AG08396 (cell line): ENCODE measurements around the gene CASZ1.

ENCODE experiments used
- DNase-seq: peaks from one replicate; pipeline ENCODE4 v3.0.0; 2012; ENCODE audit warnings: low spot score, mixed read lengths

CASZ1 gene

GRCh38 chr1:10669570-10669969 is 126.9 kb downstream of the CASZ1 start:
- DNase-seq: no peak

DNA sequence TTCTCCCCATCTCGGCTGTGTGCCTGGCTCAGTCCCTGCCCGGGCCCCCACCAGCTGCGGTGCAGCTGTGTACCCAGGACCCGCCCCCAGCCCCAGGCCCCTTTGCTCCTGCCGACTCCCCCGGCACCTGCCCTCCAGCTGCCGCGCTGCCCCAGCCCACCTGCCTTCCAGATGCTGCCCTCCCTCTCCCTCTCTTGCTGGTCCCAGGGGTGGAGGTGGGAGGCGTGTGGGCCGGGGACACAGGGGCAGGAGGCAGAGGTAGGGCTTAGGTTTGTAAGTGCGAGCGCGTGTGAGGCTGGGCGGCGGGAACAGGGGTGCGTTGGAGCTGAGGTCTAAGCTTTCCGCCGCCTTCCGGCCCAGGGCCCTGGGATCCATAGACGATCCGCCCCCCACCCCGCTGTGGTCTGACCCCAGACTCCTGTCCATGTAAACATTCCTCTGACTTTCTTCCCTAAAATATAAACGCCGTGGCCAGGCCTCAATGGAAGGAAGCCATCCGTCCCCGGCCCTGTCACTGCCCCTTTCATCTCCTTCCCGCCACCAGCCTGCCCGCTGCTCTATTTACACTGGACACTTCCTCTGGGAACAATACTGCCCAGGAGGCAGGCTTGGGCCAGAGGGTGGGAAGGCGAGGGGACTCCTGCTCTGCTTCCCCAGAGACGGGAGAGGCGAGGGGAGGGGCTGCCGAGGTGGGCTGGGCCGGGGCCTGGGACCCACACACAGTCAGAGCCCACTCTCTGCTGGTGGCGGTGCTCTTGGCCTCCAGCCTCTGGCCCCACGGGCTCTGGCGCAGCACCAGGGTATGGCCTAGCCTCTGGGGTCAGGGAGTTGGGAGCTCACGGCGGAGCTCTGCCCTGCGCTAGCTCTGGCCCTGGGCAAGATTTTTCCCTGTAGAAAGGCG is 128.3 kb downstream of the CASZ1 start:
- DNase-seq: no peak

DNA sequence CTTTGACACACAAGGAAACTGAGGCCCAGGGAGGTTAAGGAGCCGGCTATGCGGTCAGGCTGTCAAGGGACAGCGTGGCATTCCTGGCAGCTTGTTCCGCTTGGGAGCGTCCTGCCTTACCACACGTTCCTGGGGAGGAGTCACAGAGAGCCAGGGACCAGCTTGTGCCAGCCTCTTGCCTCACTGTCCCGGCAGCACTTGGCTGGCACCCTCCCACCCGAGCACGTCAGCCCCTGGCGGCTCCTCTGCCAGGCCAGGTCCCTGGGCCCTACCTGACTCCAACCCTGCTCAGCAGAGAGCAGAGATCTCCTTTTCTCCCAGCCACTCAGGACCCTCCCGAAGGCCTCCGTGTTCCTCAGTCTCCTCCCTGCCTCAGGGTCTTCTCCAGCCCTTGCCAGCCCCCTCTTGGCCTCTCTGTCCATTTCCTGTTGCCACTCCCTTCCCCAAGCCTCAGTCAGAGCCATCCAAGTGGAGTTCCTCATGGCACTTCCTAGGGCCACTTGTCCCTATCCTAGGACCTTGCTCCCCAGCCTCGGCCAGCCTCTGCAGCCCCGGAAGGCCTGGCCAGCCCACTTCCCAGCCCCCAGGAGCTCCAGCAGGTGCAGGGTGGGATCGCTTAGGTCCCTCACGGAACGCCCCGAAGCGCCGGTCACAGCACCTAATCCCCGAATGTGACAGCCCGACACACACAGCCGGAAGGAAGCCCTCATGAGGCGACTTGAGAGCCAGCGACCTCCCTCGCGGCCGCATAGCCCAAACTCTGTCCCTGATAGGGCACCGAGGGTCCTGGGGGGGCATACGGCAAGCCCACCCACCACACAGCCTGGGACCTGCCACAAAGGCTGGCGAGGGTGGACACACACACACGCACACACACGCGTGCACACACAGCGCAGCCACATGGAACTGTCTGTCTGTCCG is 130.3 kb downstream of the CASZ1 start:
- DNase-seq: no peak

GRCh38 chr1:10665226-10665625 is 131.2 kb downstream of the CASZ1 start:
- no peak for DNase-seq

DNA sequence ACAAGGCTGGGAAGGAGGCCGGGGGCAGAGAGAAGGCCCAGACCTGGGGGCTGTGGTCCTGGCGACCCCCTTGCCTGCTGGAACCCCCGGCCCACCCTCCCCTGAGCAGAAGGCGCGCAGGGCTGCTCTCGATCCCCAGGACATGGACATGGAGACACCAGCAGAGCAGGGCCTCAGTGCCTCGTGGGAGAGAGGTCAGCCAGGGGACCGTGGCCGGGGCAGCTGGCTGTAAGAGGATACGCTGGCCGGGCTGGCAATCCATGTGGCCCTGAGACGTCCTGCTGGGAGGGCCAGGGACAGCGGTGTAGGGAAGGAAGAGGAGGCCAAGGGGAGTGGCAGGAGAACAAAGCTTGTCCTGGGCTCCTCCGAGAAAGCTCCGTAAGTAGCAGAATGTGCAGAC is 132.2 kb downstream of the CASZ1 start:
- no peak for DNase-seq

DNA sequence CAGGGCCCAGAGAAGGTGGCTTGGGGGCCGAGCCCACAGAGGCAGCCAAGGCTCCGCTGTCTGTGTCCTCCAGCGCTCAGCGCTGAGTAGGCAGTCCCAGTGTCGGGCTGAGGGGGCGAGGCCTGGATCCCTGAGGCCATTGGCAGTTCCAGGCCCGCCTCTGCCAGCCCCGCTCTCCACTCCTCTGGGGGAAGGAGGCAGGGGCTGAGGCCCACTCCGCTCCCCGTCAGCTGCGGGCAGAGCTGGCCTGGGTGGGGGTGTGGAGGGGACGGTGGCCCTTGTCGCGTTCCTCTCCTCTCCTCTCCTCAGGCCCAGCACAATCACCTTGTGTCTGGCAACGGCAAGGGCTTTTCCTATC is 132.8 kb downstream of the CASZ1 start:
- peak; percentile 81 for DNase-seq

DNA sequence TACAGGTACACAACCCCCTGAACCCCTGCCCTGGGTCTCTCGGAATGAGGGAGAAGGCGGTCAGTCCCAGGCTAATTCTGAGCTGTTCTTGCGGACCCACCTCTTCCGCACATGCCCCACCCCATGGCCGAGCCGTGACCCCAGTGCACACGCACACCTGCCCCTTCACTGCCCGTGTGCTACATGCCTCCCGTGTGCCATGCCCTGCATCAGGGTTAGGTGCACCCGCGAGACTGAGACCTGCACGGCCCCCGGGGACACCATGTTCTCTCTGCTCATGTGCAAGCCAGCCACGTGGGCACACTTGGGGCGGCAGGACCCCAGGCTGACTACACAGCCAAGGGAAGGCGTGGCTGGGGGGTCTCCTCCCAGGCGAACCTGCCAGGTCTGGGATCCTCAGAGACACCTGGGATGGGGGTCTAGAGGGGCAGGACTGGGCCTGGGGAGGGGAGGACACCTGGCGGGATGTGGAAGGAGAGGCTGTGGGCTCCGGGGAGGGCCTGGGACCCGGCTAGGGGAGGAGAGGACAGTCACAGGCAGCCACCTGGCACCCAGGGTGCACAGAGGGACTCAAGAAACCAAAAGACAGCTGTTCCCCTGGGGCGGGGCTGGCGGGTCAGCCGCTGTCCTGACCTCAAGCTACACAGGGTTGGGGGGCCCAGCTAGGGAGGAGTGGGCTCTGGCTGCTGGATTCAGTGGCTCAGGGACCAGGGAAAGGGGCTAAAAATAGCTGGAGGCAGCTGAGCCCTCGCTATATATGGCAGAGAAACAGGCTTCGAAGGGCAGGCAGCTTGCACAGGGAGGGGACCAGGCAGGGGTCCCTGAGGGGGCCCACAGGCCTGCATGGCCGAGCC is 133.4 kb downstream of the CASZ1 start:
- DNase-seq: no peak

- DNase-seq: no peak
Measured at GRCh38 chr1:10662090-10662688, 134.3 kb downstream of the CASZ1 start.

- DNase-seq: no peak
Measured at GRCh38 chr1:10661453-10661852, 135.0 kb downstream of the CASZ1 start.

DNA sequence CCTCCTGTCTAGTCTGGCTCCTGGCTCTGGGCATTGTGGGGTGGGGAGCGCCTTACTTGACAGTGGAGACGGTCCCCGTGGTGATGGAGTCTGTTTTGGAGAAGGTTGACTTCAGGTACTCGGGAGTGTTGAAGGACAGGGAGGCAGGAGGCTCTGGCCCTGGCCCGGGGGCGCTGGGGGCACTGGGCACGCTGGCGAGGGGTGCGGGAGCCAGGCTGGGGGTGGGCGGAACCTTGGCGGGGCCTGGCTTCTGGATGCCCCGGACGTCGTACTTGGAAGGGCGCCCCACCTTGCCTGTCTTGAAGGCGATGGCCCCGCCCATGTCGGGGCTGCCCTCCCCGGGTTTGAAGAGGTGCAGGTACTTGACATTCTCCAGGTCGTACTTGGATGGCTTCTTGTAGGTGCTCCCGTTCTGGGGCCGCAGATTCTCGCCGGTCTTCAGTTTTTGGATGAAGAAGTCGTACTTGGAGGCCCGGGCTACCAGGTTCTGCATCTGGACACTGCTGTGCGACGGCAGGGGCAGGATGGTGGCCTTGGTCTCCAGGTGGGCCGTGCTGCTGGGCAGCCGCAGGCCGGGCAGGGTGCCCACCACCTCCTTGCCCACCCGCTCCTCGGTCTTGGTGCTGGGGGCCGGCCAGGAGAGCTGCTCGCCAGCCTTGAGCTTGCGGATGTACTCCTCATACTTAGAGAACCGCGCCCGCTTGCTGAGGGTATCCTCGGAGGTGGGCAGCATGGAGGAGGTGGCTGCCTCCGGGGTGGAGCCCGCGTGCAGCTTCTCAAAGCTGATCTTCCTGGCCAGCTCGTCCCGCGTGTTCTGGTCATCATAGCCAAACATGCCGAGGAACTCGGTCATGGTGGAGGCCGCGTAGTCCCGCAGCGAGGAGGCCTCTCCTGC is 136.6 kb downstream of the CASZ1 start:
- DNase-seq: no peak

DNA sequence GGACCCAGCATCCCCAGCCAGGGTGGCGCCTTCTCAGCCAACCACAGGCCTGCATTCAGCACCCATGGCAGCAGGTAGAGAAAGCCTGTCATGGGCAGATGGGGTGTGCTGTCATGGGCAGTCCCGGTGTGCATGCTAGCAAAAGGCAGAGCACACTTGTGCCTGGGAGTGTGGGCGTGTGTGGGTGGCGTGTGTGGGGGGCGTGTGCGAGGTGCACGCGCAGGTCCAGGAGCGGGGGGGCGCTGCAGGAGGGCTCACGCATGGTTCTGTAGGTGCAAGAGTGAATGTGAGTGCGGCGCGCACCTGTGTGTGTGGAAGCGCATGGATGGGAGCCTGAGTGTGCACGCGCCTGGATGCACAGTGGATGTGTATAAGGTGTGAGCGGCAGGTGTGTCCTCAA is 137.2 kb downstream of the CASZ1 start:
- no peak for DNase-seq

- DNase-seq: no peak
Measured at GRCh38 chr1:10658396-10659066, 137.9 kb downstream of the CASZ1 start.

DNA sequence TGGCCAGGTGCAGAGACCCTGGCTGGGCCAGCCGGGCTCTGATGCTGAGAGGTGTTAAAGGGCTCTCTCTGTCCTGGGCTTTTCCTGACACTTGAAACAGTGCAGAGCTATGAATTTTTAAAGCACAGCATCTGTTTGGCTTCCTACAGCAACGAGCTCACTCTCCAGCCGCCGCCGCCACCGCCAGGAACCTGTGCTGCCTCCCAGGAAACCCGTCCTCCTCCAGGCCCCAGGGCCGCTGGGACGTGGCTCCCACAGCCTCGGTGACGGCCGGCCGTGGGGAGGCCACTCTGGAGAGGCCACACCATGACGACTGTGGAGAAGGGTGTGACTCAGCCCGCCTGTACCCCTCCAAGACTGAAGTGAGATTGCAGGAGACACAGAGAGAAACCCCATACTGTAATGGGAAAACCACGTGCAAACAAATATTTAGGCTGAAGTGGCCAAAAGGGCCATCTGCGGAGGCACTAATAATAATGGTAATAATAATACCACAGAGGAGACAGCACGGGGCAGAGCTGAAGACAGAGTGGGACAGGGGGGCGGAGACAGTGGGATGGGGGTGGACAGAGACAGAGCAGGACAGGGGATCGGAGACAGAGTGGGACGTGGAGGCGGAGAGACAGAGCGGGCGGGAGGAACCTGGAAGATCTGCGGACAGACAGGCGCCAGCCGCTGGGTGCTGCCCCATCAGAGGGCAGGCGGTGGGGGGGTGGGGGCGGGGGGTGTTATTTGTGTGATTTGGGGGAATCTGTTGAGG is 139.2 kb downstream of the CASZ1 start:
- no peak for DNase-seq

- no peak for DNase-seq
Measured at GRCh38 chr1:10656431-10656830, 140.0 kb downstream of the CASZ1 start.

GRCh38 chr1:10655002-10655401 is 141.4 kb downstream of the CASZ1 start:
- DNase-seq: no peak

DNA sequence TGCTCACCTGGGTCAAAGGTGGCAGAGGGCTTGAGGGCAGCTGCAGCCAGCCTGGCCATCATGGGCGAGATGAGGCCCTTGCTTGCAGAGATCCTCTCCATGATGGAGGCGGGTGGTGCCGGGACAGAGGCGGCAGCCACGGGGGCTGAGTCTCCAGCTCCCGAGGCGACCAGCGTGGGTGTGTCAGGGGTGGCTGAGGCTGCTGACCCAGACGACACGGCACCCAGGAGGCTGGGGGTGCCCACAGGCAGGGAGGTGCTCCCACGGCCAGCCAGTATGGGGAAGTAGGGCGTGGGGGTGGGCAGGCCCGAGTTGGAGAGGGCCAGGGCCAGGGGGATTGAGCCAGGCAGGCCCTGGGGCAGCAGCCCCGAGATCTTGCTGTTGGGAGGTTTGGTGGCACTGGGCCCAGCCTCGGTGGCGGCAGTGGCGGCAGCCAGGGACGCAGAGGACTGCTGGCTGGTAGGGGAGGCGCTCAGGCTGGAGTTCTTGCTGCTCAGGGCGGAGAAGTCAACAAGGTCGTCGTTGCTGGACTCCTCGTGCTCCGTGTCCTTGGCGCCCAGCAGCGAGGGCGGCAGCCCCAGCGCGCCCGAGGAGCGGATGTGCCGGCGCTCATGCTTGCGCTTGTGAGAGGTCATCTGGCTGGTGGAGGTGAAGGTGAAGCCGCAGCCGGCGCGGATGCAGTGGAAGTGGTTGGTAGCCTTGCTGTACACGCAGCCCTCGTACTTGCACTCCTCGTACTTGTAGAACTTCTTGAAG is 142.9 kb downstream of the CASZ1 start:
- DNase-seq: no peak

DNA sequence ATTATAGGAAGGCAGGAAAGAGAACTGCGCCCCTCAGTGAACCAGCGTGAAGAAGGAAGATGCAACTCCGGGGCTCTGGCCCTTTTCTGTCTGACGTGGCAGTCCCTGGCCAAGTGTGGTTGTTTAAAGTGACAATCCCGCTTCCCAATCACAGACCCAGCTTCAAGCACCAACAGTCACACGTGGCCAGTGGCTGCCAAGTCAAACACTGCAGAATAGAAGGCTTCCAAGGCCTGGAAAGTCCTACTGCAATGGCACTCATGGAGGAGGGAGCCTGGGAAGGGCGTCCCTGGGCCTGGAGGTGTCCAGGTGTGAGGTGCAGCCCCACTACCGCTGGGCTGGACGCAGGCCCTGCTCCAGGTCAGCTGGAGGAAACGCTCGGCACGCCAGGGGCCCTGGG is 143.8 kb downstream of the CASZ1 start:
- no peak for DNase-seq

GRCh38 chr1:10651793-10652192 is 144.7 kb downstream of the CASZ1 start:
- DNase-seq: no peak

GRCh38 chr1:10651389-10651766 is 145.1 kb downstream of the CASZ1 start:
- DNase-seq: no peak
